Liver (tissue), 3 donors: ENCODE results near the gene CAMSAP2.

Source experiments
- CTCF ChIP-seq: fragments of 150-350 bp; IDR thresholded peaks from 2 replicates; pipeline ENCODE4 v1.5.1; 2017; ENCODE audit warnings: improper control_type of control experiment, low read depth, low read length; ENCODE audit not compliant: missing input control
- GABPA ChIP-seq, 2 donors: IDR thresholded peaks in 1 of 2; conservative IDR thresholded peaks in 1 of 2; 2 replicates each; pipeline ENCODE4 v1.6.1; 2016; ENCODE audit warnings: antibody characterized with exemption in 2 of 2, mild to moderate bottlenecking in 1 of 2, moderate library complexity in 1 of 2
- MAX ChIP-seq: IDR thresholded peaks from 2 replicates; pipeline ENCODE4 v1.6.1; 2016; ENCODE audit warnings: antibody characterized with exemption
- NR2F2 ChIP-seq: IDR thresholded peaks from 2 replicates; pipeline ENCODE4 v1.6.1; 2016; ENCODE audit warnings: antibody characterized with exemption
- ZBTB33 ChIP-seq: IDR thresholded peaks from 2 replicates; pipeline ENCODE4 v1.6.1; 2016; ENCODE audit warnings: antibody characterized with exemption
- donor health status: healthy.
- donor health status: healthy.

- TF ChIP-seq MAX: no peak
- TF ChIP-seq CTCF: no peak
- TF ChIP-seq ZBTB33: no peak
- no peak for TF ChIP-seq NR2F2
- TF ChIP-seq GABPA (IDR thresholded peaks at IDR 0.05 in 1 of 2, conservative IDR thresholded peaks at IDR 0.05 in 1 of 2): no peak
These were observed 29.9 kb upstream of the CAMSAP2 start for GRCh38 chr1:200708769-200709168.
